H1 (cell line): ENCODE measurements around the gene NCAPD2. TPM values are rescaled to one million over a fixed set of nuclear protein-coding genes. Genes with fewer than 3 reads are reported as not detected.
A peak's percentile ranks its signal among the peaks of the same experiment; 100 is the strongest.

Experiments used
- CTCF ChIA-PET: fragments of 300-600 bp; sonication (Branson Sonifier 250); formaldehyde crosslinking; loops from one replicate; lab custom pipeline; 2021; ENCODE audit not compliant: partially characterized antibody; lab: Charles Lee
- POLR2A ChIA-PET: fragments of 300-600 bp; sonication (Branson Sonifier 250); formaldehyde crosslinking; loops from one replicate; lab custom pipeline; 2021; ENCODE audit warnings: inconsistent platforms; ENCODE audit not compliant: partially characterized antibody; lab: Charles Lee
- DNase-seq, 2 experiments: peaks; one replicate each; pipeline versions ENCODE4 v3.0.0 to v3.0.0-alpha.2; 2010 to 2022; ENCODE audit warnings: low spot score in 2 of 2, low read depth in 1 of 2, mixed read lengths in 1 of 2
- FAIRE-seq: peaks from 2 replicates; lab custom pipeline; 2011; peaks lifted over from hg19 to GRCh38; lab: Jason Lieb, UNC
- H2AFZ ChIP-seq: 2 replicates; pipeline ENCODE4 v1.8.1; 2012; ENCODE audit warnings: low read length, inconsistent platforms
- H2AK5ac ChIP-seq: 2 replicates; pipeline ENCODE4 v1.6.1; 2013; ENCODE audit warnings: low read depth, low read length
- H2BK120ac ChIP-seq: replicated peaks from 2 replicates; pipeline ENCODE3; 2013; ENCODE audit warnings: low read depth, low read length, inconsistent platforms
- H2BK12ac ChIP-seq: 2 replicates; pipeline ENCODE4 v1.6.1; 2013; ENCODE audit warnings: low read depth, low read length
- H2BK15ac ChIP-seq: 2 replicates; pipeline ENCODE4 v1.6.1; 2013; ENCODE audit warnings: low read length
- H2BK20ac ChIP-seq: 2 replicates; pipeline ENCODE4 v1.6.1; 2013; ENCODE audit warnings: low read length
- H2BK5ac ChIP-seq: 2 replicates; pipeline ENCODE4 v1.6.1; 2013; ENCODE audit warnings: low read depth, low read length
- H3K14ac ChIP-seq: 2 replicates; pipeline ENCODE4 v1.6.1; 2013; ENCODE audit warnings: inconsistent platforms; ENCODE audit not compliant: insufficient read length
- H3K18ac ChIP-seq: 2 replicates; pipeline ENCODE4 v1.6.1; 2013; ENCODE audit warnings: low read length; ENCODE audit errors: extremely low read depth
- H3K23ac ChIP-seq: 2 replicates; pipeline ENCODE4 v1.6.1; 2013; ENCODE audit warnings: inconsistent platforms; ENCODE audit not compliant: insufficient read length
- H3K23me2 ChIP-seq: 2 replicates; pipeline ENCODE4 v1.6.1; 2013; ENCODE audit warnings: low read depth, low read length
- H3K27ac ChIP-seq: 2 replicates; pipeline ENCODE4 v1.6.1; 2011; ENCODE audit warnings: low read depth, low read length, inconsistent platforms
- H3K27me3 ChIP-seq, 4 experiments: replicated peaks in 1 of 4; 1 replicate in 1 of 4; 2 replicates in 3 of 4; pipeline versions ENCODE4 v1.6.1 to v1.8.1; 2011 to 2013; ENCODE audit warnings: low read length in 3 of 4, mild to moderate bottlenecking in 3 of 4, inconsistent platforms in 2 of 4, mixed read lengths in 2 of 4, moderate library complexity in 1 of 4; ENCODE audit not compliant: control insufficient read depth in 3 of 4, insufficient read depth in 3 of 4; ENCODE audit errors: extremely low read depth in 1 of 4
- H3K36me3 ChIP-seq, 4 experiments: 2 replicates each; pipeline versions ENCODE4 v1.6.1 to v1.8.1; 2011 to 2013; ENCODE audit warnings: mild to moderate bottlenecking in 4 of 4, low read length in 3 of 4, moderate library complexity in 2 of 4, control low read depth in 1 of 4, inconsistent platforms in 1 of 4; ENCODE audit not compliant: insufficient read depth in 4 of 4, control insufficient read depth in 2 of 4
- H3K4ac ChIP-seq: replicated peaks from 2 replicates; pipeline ENCODE3; 2013; ENCODE audit warnings: low read length, low read depth, mixed read lengths, inconsistent platforms; ENCODE audit not compliant: insufficient read length
- H3K4me1 ChIP-seq, 4 experiments: replicated peaks in 1 of 4; 1 replicate in 1 of 4; 2 replicates in 3 of 4; pipeline versions ENCODE4 v1.6.1 to v1.8.1; 2011 to 2013; ENCODE audit warnings: low read length in 3 of 4, inconsistent platforms in 2 of 4, mixed read lengths in 1 of 4; ENCODE audit not compliant: insufficient read depth in 4 of 4, control insufficient read depth in 3 of 4
- H3K4me2 ChIP-seq, 2 experiments: 2 replicates each; pipeline versions ENCODE4 v1.6.1 to v1.8.1; 2011 to 2013; ENCODE audit warnings: low read depth in 2 of 2, low read length in 2 of 2, control low read depth in 1 of 2, inconsistent platforms in 1 of 2, mild to moderate bottlenecking in 1 of 2; ENCODE audit not compliant: insufficient read depth in 1 of 2
- H3K4me3 ChIP-seq, 4 experiments: fragments of 200-600, 300-600 bp in 1 of 4; sonication (generic), shearing (Covaris generic), sonication (Bioruptor Twin) in 1 of 4; 2 replicates each; pipeline versions ENCODE4 v1.5.1 to v1.8.1; 2011 to 2016; ENCODE audit warnings: low read length in 4 of 4, low read depth in 3 of 4, control low read depth in 2 of 4, inconsistent platforms in 2 of 4, mild to moderate bottlenecking in 2 of 4, mixed read lengths in 1 of 4, moderate library complexity in 1 of 4; ENCODE audit not compliant: insufficient read depth in 2 of 4; ENCODE audit errors: extremely low read depth in 1 of 4
- H3K56ac ChIP-seq: replicated peaks from 2 replicates; pipeline ENCODE3; 2013; ENCODE audit warnings: low read depth, mild to moderate bottlenecking, mixed read lengths, low read length, inconsistent platforms; ENCODE audit not compliant: insufficient read length
- H3K79me1 ChIP-seq: 2 replicates; pipeline ENCODE4 v1.6.1; 2013; ENCODE audit warnings: low read depth, low read length, control low read depth
- H3K79me2 ChIP-seq, 2 experiments: 2 replicates each; pipeline versions ENCODE4 v1.6.1 to v1.8.1; 2012 to 2013; ENCODE audit warnings: low read length in 2 of 2, mild to moderate bottlenecking in 2 of 2, inconsistent platforms in 1 of 2; ENCODE audit not compliant: insufficient read depth in 2 of 2, control insufficient read depth in 1 of 2
- H3K9ac ChIP-seq, 4 experiments: replicated peaks in 1 of 4; 1 replicate in 1 of 4; 2 replicates in 3 of 4; pipeline versions ENCODE4 v1.6.1 to v1.8.1; 2011 to 2013; ENCODE audit warnings: low read depth in 3 of 4, low read length in 3 of 4, control low read depth in 2 of 4, mild to moderate bottlenecking in 2 of 4, moderate library complexity in 2 of 4, inconsistent platforms in 1 of 4; ENCODE audit errors: extremely low read depth in 1 of 4
- H3K9me3 ChIP-seq, 2 experiments: 2 replicates each; pipeline versions ENCODE4 v1.6.1 to v1.8.1; 2012 to 2013; ENCODE audit warnings: mild to moderate bottlenecking in 2 of 2, moderate library complexity in 2 of 2, control low read depth in 1 of 2, inconsistent platforms in 1 of 2, low read depth in 1 of 2, low read length in 1 of 2, mixed read lengths in 1 of 2; ENCODE audit not compliant: insufficient read depth in 2 of 2
- H4K20me1 ChIP-seq, 2 experiments: replicated peaks in 1 of 2; 2 replicates each; pipeline versions ENCODE3 to v1.8.1; 2011 to 2013; ENCODE audit warnings: inconsistent platforms in 2 of 2, low read length in 2 of 2, mild to moderate bottlenecking in 1 of 2; ENCODE audit not compliant: insufficient read depth in 2 of 2, control insufficient read depth in 1 of 2
- H4K5ac ChIP-seq: 2 replicates; pipeline ENCODE4 v1.6.1; 2013; ENCODE audit warnings: low read length, low read depth, mixed read lengths, inconsistent platforms; ENCODE audit not compliant: insufficient read length
- H4K8ac ChIP-seq: 2 replicates; pipeline ENCODE4 v1.8.0; 2013; ENCODE audit warnings: mild to moderate bottlenecking, moderate library complexity, low read length, inconsistent platforms; ENCODE audit not compliant: insufficient read depth; ENCODE audit errors: extremely low read depth
- H4K91ac ChIP-seq: replicated peaks from 2 replicates; pipeline ENCODE3; 2013; ENCODE audit warnings: low read length, mixed read lengths, inconsistent platforms; ENCODE audit not compliant: insufficient read length
- CEBPB ChIP-seq: IDR thresholded peaks from 2 replicates; pipeline ENCODE4 v1.6.1; 2012; ENCODE audit warnings: low read depth, low read length
- POLR2A ChIP-seq, 2 experiments: IDR thresholded peaks; 1 replicate in 1 of 2; 2 replicates in 1 of 2; pipeline ENCODE4 v1.6.1; 2011; ENCODE audit warnings: low read depth in 2 of 2, low read length in 2 of 2, mild to moderate bottlenecking in 2 of 2; ENCODE audit errors: control extremely low read depth in 1 of 2
- POLR2AphosphoS5 ChIP-seq: IDR thresholded peaks from 2 replicates; pipeline ENCODE4 v1.6.1; 2011; ENCODE audit warnings: low read depth, low read length
- RFX5 ChIP-seq: IDR thresholded peaks from 2 replicates; pipeline ENCODE4 v1.6.1; 2011; ENCODE audit warnings: low read depth, low read length, improper control_type of control experiment, borderline replicate concordance
- SIN3A ChIP-seq, 2 experiments: IDR thresholded peaks in 1 of 2; conservative IDR thresholded peaks in 1 of 2; 2 replicates each; pipeline ENCODE4 v1.6.1; 2011 to 2012; ENCODE audit warnings: low read length in 2 of 2, improper control_type of control experiment in 1 of 2, low read depth in 1 of 2, mild to moderate bottlenecking in 1 of 2
- SRF ChIP-seq: IDR thresholded peaks from 2 replicates; pipeline ENCODE4 v1.6.1; 2011; ENCODE audit warnings: mild to moderate bottlenecking, low read depth, low read length, moderate library complexity
- TAF1 ChIP-seq: IDR thresholded peaks from 2 replicates; pipeline ENCODE4 v1.6.1; 2011; ENCODE audit warnings: mild to moderate bottlenecking, low read depth, low read length
- TBP ChIP-seq: IDR thresholded peaks from 2 replicates; pipeline ENCODE4 v1.6.1; 2011; ENCODE audit warnings: low read depth, low read length, improper control_type of control experiment
- whole genome bisulfite sequencing, 2 experiments: shearing (Covaris generic) in 1 of 2; methylation state at CpG; one replicate each; pipeline versions ENCODE4 v1.1.6 to v1.1.7; 2013 to 2015; ENCODE audit warnings: low lambda C conversion rate in 2 of 2, mixed read lengths in 2 of 2, inconsistent platforms in 1 of 2, low coverage in 1 of 2, missing lambda C conversion rate in 1 of 2; ENCODE audit not compliant: insufficient replicate concordance in 2 of 2, insufficient coverage in 1 of 2, insufficient read length in 1 of 2; ENCODE audit errors: extremely low coverage in 1 of 2, missing lambda C conversion rate in 1 of 2; 5-methylcytosine and 5-hydroxymethylcytosine counted together
- polyA plus RNA-seq, 7 experiments: library from polyadenylated mRNA; depleted of rRNA in 3 of 7; stranded (reverse) in 5 of 7; unstranded in 2 of 7; fragments of >200 nt in 5 of 7; fragments of 200-250 nt in 2 of 7; gene quantifications; 1 replicate in 5 of 7; 2 replicates in 1 of 7; 4 replicates in 1 of 7; pipeline versions ENCODE4 v1.2.1 to v1.2.3, GENCODE V29; 2011 to 2013; ENCODE audit warnings: missing spikeins in 2 of 7, mixed read lengths in 2 of 7
- total RNA-seq: library from RNA; stranded (reverse); fragmentation: NEBNext Ultra II Directional; extraction: Animal tissue kit (Norgen Biotek cat#: 25700); gene quantifications from 2 replicates; pipeline ENCODE4 v1.2.1, GENCODE V29; 2021

NCAPD2 gene
- total and polyA plus RNA-seq, 2 of the 8 experiments (the other 6 are each of a cell fraction or from before 2014, with no cell fraction given) = 55.8 to 132 TPM

GRCh38 chr12:6507102-6507998, 13.4 kb downstream of the NCAPD2 start:
- Histone ChIP-seq H3K9ac (peak overlapping the region in 1 of 4 experiments; percentile 44; a peak in 2 of 7 replicates), H3K79me2 (peaks cover 0 to 27% of the 10 kb centered on the region in 2 experiments; a peak in 2 of 4 replicates), H3K36me3 (peaks cover 13 to 39% (median 29%) of the 10 kb centered on the region in 4 experiments), H3K4ac (no peak overlapping the region), H3K14ac (no peak overlapping the region), H3K27me3 (no peaks in the 10 kb centered on the region), H2BK15ac (no peak overlapping the region), H3K18ac (no peak overlapping the region), H2BK5ac (peak overlapping the region; percentile 2; the same call in 1 of the 2 replicates), H4K8ac (no peak overlapping the region), H3K27ac (peak overlapping the region; percentile 43), H3K4me2 (peak overlapping the region in 1 of 2 experiments; percentile 31; a peak in 2 of 4 replicates), H2BK12ac (no peak overlapping the region), H4K20me1 (peaks cover 0 to 2% of the 10 kb centered on the region in 2 experiments), H3K23me2 (no peaks in the 10 kb centered on the region), H3K9me3 (no peaks in the 10 kb centered on the region), H3K56ac (no peak overlapping the region), H2AK5ac (no peak overlapping the region), H2BK20ac (no peak overlapping the region), H3K79me1 (peaks cover 5% of the 10 kb centered on the region), H3K23ac (no peak overlapping the region), H3K4me3 (no peak overlapping the region), H2BK120ac (no peak overlapping the region), H4K5ac (peak overlapping the region; percentile 48), H4K91ac (no peak overlapping the region), H2AFZ (no peak overlapping the region), H3K4me1 (peaks cover 3 to 7% (median 5%) of the 10 kb centered on the region in 4 experiments; a peak in 4 of 7 replicates)
- peak; percentile 7 for FAIRE-seq
- TF ChIP-seq TBP = peak; percentile 74
- no peak for TF ChIP-seq SIN3A (conservative IDR thresholded peaks at IDR 0.05 in 1 of 2, IDR thresholded peaks at IDR 0.05 in 1 of 2; ENCODE audit: low read depth in 1 of 2, low read length in 2 of 2)
- TF ChIP-seq TAF1 = peak; percentile 64; the same call in 1 of the 2 replicates
- peak; percentile 61; the same call in 1 of the 2 replicates for TF ChIP-seq SRF
- TF ChIP-seq CEBPB = peak; percentile 82
- no peak for TF ChIP-seq RFX5
- TF ChIP-seq POLR2A (IDR thresholded peaks at IDR 0.05; ENCODE audit: control extremely low read depth in 1 of 2, low read depth in 2 of 2, low read length in 2 of 2) = peak in 1 of 2 experiments; percentile 70; a peak in 2 of 3 replicates
- 0 out of 2 replicates have a peak, but pooled peaks have one; percentile 32 for TF ChIP-seq POLR2AphosphoS5
- DNase-seq = peak; percentile 19 to 52
- 75% methylated on average over 12 of the region's 12 CpGs; no CpG with 5 or more reads in 1 of the 2 experiments for WGBS, 2 experiments
- ChIA-PET POLR2A (interaction anchor here (0.7 to 5.9 kb wide), 13 partner anchors 10 to 132 kb away, joined by 3 to 37 read pairs (median 5); partner anchors contain the start of genes GAPDH, MRPL51, NCAPD2 and SCNN1A), CTCF (interaction anchor here (0.7 to 1.4 kb wide), 4 partner anchors 10 to 83 kb away, joined by 3 to 6 read pairs (median 4); no protein-coding TSS in a partner anchor)
